GM21390 (cell line): Measurements from ENCODE around the gene LIG4.

Source experiments
- ATAC-seq: cut with Tn5 transposase; IDR thresholded peaks from one replicate; pipeline ENCODE4 v1.9.1; 2021; ENCODE audit not compliant: unreplicated experiment

Gene LIG4

GRCh38 chr13:108194435-108194936 is 20.9 kb downstream of the LIG4 start:
- no peak for ATAC-seq

GRCh38 chr13:108193806-108194205 is 21.5 kb downstream of the LIG4 start:
- ATAC-seq = no peak

- ATAC-seq = no peak
Measured at GRCh38 chr13:108190897-108191296, 24.4 kb downstream of the LIG4 start.

- ATAC-seq = no peak
Measured at GRCh38 chr13:108188260-108188659, 27.1 kb downstream of the LIG4 start.

GRCh38 chr13:108185223-108185622 is 30.1 kb downstream of the LIG4 start:
- no peak for ATAC-seq

- no peak for ATAC-seq
Measured at GRCh38 chr13:108182652-108183051, 32.7 kb downstream of the LIG4 start.

- no peak for ATAC-seq
Measured at GRCh38 chr13:108178078-108178477, 37.3 kb downstream of the LIG4 start.

- peak; percentile 71 for ATAC-seq
Measured at GRCh38 chr13:108176685-108177274, 38.6 kb downstream of the LIG4 start.

GRCh38 chr13:108168929-108169328 is 46.4 kb downstream of the LIG4 start:
- ATAC-seq = no peak

- no peak for ATAC-seq
Measured at GRCh38 chr13:108166078-108166477, 49.3 kb downstream of the LIG4 start.

GRCh38 chr13:108158746-108159145 is 56.6 kb downstream of the LIG4 start:
- ATAC-seq = no peak
